ENCODE data around the gene CAMK1D.
A peak's percentile ranks its signal among the peaks of the same experiment; 100 is the strongest.

CAMK1D gene

DNA sequence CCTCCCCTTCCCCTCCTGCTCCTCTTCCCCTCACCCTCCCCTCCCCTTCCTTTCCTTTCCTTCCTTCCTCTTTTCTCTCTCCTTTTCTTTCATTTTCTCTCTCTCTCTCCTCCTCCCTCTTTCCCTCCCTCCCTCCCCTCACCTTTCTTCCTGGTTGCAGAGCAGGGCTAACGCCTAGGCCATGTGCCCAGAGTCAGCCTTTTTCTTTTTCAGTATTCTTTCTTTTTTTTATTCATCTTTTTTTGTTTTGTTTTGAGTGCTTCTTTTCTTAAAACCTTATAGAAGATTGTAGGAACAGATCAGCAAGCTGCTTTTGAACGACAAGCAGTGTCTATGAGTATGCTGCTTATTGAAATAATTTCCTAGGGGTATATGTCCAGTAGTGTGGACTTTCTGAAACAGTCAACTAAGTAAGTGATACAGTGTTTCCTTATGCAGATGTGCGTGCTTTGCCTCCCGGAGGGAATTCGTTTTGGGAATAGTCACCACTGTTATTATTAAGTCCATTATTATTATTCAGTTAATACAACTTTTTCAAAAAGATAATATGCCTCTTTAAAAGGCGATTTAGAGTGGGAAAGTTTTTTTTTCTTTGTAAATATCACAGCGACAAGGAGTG, 219.2 kb downstream of the CAMK1D start:
- Mint-ChIP-seq H3K36me3 (ENCODE audit: low read depth) (no peaks in the 10 kb centered on the region), H3K4me3 (no peak overlapping the region), H3K27me3 (no peaks in the 10 kb centered on the region), H3K27ac (peak overlapping the region; percentile 68), H3K9me3 (no peaks in the 10 kb centered on the region), H3K4me1 (ENCODE audit: low read depth) (peaks cover 17% of the 10 kb centered on the region)

GRCh38 chr10:12572281-12572680, 222.9 kb downstream of the CAMK1D start:
- Mint-ChIP-seq H3K27ac (no peak overlapping the region), H3K9me3 (peaks cover 3% of the 10 kb centered on the region), H3K36me3 (ENCODE audit: low read depth) (peaks cover 17% of the 10 kb centered on the region), H3K27me3 (no peaks in the 10 kb centered on the region), H3K4me3 (no peak overlapping the region), H3K4me1 (ENCODE audit: low read depth) (peaks cover 4% of the 10 kb centered on the region)

DNA sequence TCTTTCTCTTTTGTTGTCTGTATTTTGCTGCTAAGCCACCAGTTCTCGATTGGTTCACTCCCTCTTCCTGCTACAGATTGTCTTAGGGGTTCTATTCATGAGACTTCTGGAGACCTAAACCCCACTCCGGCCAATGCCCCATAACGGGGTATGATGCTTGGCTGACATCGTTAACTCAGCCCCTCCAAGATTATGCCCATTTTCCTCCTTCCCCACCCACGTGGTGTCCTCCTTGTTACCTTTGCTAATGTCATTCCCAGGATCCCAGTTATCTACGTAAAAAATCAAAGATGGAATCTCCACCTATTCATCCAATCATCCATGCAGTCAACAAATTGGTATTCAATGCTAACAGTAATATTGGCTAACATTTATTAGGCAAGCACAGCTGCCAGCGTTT, 228.3 kb downstream of the CAMK1D start:
- no peaks in the 10 kb centered on the region for H3K27me3 Mint-ChIP-seq
- H3K9me3 Mint-ChIP-seq, result peaks cover 3% of the 10 kb centered on the region
- H3K4me1 Mint-ChIP-seq (ENCODE audit: low read depth), result peaks cover 10% of the 10 kb centered on the region
- peaks cover 17% of the 10 kb centered on the region for H3K36me3 Mint-ChIP-seq (ENCODE audit: low read depth)
- no peak overlapping the region for H3K4me3 Mint-ChIP-seq
- H3K27ac Mint-ChIP-seq, result no peak overlapping the region

GRCh38 chr10:12579954-12580858, 230.9 kb downstream of the CAMK1D start:
- Mint-ChIP-seq H3K27me3 (no peaks in the 10 kb centered on the region), H3K36me3 (ENCODE audit: low read depth) (peaks cover 13% of the 10 kb centered on the region), H3K4me3 (no peak overlapping the region), H3K9me3 (no peaks in the 10 kb centered on the region), H3K27ac (no peak overlapping the region), H3K4me1 (ENCODE audit: low read depth) (peaks cover 10% of the 10 kb centered on the region)

- Mint-ChIP-seq H3K27me3 (no peaks in the 10 kb centered on the region), H3K4me1 (ENCODE audit: low read depth) (peaks cover 35% of the 10 kb centered on the region), H3K27ac (no peak overlapping the region), H3K4me3 (no peak overlapping the region), H3K36me3 (ENCODE audit: low read depth) (peaks cover 8% of the 10 kb centered on the region), H3K9me3 (no peaks in the 10 kb centered on the region)
Measured at GRCh38 chr10:12583891-12584595, 234.7 kb downstream of the CAMK1D start.

DNA sequence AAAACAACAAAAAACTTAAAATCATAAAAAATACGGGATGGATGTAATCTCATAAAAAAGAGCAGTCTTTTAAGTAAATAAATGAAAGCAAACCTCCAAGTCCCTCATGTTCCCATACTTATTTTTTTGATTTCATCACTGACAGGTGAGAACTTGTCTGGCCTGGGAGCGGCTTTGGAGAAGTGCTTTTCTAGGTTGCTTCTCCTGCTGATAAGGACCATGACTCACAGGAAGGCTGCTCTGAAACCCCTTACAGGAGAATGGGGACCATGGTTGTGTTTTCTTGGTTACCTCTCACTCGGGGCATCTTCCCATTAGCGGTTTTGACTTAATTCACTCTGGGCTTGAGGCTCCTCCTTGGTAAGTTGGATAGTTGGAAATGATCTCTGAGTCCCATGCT, 237.4 kb downstream of the CAMK1D start:
- no peaks in the 10 kb centered on the region for H3K9me3 Mint-ChIP-seq
- H3K36me3 Mint-ChIP-seq (ENCODE audit: low read depth), result peaks cover 8% of the 10 kb centered on the region
- peaks cover 44% of the 10 kb centered on the region for H3K4me1 Mint-ChIP-seq (ENCODE audit: low read depth)
- no peaks in the 10 kb centered on the region for H3K27me3 Mint-ChIP-seq
- no peak overlapping the region for H3K4me3 Mint-ChIP-seq
- H3K27ac Mint-ChIP-seq, result no peak overlapping the region

GRCh38 chr10:12587451-12587888, 238.1 kb downstream of the CAMK1D start:
- no peaks in the 10 kb centered on the region for H3K27me3 Mint-ChIP-seq
- no peak overlapping the region for H3K27ac Mint-ChIP-seq
- no peak overlapping the region for H3K4me3 Mint-ChIP-seq
- peaks cover 48% of the 10 kb centered on the region for H3K4me1 Mint-ChIP-seq (ENCODE audit: low read depth)
- no peaks in the 10 kb centered on the region for H3K9me3 Mint-ChIP-seq
- peaks cover 8% of the 10 kb centered on the region for H3K36me3 Mint-ChIP-seq (ENCODE audit: low read depth)

DNA sequence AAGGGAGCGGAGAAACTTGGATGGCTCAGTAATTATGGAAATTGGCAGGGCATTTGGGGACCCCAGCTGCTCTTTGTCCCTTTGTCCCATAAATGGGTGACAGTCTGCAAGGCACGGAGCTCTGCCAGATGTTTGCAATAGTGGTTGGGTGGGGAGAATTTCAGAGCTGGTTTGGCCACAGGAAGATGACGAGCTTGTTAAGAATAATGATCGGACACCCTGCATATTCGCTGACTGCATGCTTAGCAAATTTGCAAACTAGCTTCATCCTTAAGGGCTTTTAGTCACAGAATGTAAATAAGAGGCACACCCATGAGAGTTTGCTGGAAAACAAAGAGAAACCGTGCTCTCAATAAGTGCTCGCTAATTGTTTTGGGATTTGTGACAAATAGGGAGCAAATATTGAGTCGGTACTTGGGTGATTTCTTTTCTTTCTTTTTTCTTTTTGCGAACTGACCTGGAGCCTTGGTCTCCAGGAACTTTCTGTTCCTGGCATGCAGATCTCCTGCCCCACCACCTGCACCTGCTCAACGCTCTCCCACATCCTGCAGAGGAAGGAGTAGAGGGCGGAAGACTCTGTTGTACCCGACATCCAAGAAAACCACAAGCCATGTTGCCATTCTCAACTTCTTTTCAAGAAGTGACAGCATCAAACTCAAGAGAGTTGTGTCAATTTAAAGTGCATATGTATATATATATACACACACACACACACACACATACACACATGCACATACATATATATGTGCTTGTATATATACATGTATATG, 238.9 kb downstream of the CAMK1D start:
- Mint-ChIP-seq H3K4me1 (ENCODE audit: low read depth) (peaks cover 48% of the 10 kb centered on the region), H3K27ac (no peak overlapping the region), H3K27me3 (no peaks in the 10 kb centered on the region), H3K9me3 (no peaks in the 10 kb centered on the region), H3K4me3 (peak overlapping the region; percentile 66), H3K36me3 (ENCODE audit: low read depth) (peaks cover 8% of the 10 kb centered on the region)

DNA sequence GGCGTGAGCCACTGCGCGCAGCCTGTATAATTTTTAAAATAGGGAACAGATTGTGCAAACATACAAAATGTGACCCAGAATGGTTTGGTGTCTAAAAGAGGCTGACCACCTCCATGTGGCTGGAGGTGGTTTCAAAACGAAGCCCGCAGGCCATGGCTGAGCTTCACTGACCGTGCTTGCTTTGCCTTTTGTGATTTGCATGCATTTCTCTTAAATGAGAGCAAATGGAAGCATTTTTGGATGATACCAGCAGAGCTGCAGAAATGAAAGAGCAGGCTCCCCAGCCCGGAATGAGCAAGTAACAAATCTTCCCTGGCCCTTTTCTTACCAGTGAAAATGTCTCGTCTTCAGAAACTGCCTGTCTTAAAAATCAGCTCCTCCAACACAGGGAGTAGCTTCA, 239.9 kb downstream of the CAMK1D start:
- Mint-ChIP-seq H3K27me3 (no peaks in the 10 kb centered on the region), H3K36me3 (ENCODE audit: low read depth) (peaks cover 4% of the 10 kb centered on the region), H3K27ac (no peak overlapping the region), H3K4me3 (no peak overlapping the region), H3K9me3 (no peaks in the 10 kb centered on the region), H3K4me1 (ENCODE audit: low read depth) (peaks cover 57% of the 10 kb centered on the region)

DNA sequence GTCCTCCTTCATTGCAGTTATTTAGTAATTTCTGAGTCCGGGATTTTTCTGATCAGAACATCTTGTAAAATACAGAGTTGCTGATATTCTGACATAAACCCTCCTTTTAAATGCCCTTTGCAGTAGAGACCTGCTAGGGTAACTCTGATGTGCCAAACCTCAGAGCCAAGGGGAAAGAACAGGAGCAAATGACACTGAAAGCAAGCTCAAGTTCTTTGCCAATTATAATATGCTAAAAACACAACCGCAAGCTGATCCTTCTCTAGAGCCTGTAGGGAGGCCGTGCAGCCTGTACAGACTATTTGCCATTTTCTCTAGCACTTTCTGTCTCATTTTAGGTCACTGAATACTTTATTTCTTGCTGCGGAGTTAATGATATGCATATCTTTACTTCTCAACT, 240.4 kb downstream of the CAMK1D start:
- Mint-ChIP-seq H3K4me1 (ENCODE audit: low read depth) (peaks cover 62% of the 10 kb centered on the region), H3K9me3 (peaks cover 2% of the 10 kb centered on the region), H3K27ac (no peak overlapping the region), H3K4me3 (no peak overlapping the region), H3K36me3 (ENCODE audit: low read depth) (peaks cover 9% of the 10 kb centered on the region), H3K27me3 (no peaks in the 10 kb centered on the region)

DNA sequence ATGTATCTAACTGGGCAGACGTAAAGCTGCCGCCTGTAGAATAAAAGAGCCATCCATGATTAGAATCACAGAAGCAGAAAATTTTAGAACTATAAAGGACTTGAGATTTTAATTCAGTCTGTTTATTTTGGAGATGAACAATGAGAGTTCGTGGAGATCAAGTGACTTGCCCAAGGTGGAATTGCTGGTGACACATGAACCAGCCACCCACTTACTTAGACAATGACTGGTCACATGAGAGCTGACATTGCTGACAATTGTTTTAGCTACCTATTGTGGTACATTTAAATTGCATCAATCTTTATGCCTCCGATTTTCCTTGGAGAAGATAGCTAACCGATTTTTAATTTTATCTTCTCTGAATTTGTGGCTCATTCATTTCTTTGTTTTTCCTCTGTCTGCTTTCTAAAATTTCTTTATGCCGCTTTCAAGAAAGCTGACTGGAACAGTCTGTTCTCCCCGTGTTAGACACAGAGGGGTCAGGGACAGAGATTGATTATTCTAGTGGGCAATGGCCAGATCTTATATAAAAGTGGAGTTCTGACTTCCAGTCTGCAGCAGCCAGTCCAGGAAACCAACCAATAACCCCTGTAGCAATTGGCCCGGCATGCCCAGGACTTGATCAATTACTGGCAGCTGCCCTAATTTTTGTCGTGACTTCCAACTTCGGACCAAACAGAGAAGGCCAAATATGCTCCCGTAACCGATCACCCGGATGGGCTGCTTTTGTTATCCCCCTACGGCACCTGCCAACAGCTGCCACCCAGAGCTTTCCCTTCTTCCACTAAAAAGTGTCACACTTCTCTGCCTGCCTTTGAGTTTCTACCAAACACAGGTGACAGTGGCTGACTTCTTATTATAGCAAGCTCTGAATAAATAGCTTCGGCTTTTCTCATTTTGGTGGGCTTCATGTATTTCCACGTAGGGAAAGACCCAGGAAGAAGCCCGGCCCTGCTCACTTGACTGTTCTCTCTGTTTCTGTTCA, 241.6 kb downstream of the CAMK1D start:
- peaks cover 10% of the 10 kb centered on the region for H3K9me3 Mint-ChIP-seq
- H3K4me1 Mint-ChIP-seq (ENCODE audit: low read depth), result peaks cover 73% of the 10 kb centered on the region
- no peak overlapping the region for H3K27ac Mint-ChIP-seq
- peaks cover 14% of the 10 kb centered on the region for H3K36me3 Mint-ChIP-seq (ENCODE audit: low read depth)
- no peak overlapping the region for H3K4me3 Mint-ChIP-seq
- no peaks in the 10 kb centered on the region for H3K27me3 Mint-ChIP-seq

DNA sequence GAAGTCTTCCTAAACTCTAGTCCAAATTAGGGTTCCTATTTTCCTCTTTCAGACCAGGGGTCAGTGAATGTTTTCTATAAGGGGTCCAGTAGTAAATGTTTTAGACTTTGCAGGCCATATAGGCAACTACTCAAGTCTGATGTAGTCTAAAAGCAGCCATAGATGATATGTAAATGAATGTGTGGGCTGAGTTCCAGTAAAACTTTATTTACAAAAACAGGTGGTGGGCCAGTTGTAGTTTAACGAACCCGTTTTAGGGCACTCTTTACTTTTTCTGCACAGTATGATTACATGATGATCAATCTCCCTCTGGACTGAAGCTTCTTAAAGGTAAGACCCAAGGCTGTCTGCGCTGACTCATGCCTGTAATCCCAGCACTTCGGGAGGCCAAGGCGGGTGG, 243.6 kb downstream of the CAMK1D start:
- no peak overlapping the region for H3K4me3 Mint-ChIP-seq
- peaks cover 14% of the 10 kb centered on the region for H3K36me3 Mint-ChIP-seq (ENCODE audit: low read depth)
- H3K27ac Mint-ChIP-seq, result no peak overlapping the region
- H3K4me1 Mint-ChIP-seq (ENCODE audit: low read depth), result peaks cover 70% of the 10 kb centered on the region
- H3K9me3 Mint-ChIP-seq, result peaks cover 10% of the 10 kb centered on the region
- H3K27me3 Mint-ChIP-seq, result no peaks in the 10 kb centered on the region

DNA sequence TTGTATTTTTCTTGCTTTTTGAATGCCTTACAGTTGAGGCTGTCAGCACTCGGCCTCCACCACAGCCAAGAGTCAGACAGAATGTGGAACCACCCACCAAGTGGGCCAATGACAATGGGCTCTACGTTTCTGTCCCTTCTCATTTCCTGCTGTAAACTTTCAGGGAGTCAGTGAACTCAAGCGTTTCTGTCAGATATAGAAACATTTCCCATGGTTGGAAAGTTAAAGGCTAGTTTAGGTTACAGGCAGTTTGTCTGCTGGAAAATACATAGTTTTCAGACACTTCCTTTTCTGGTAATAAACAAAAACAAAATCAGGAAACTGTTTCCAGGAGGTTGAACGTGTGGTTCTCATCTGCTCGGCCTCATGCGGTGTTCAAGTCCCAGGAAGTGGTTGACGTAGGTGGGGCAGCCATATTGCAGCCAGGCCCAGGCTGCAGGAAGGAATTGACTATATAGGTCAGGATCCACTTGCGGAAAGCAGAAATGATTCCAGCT, 245.1 kb downstream of the CAMK1D start:
- Mint-ChIP-seq H3K4me3 (peak overlapping the region; percentile 46), H3K9me3 (peaks cover 10% of the 10 kb centered on the region), H3K4me1 (ENCODE audit: low read depth) (peaks cover 65% of the 10 kb centered on the region), H3K27me3 (no peaks in the 10 kb centered on the region), H3K27ac (peak overlapping the region; percentile 87), H3K36me3 (ENCODE audit: low read depth) (peaks cover 14% of the 10 kb centered on the region)

All from stimulated activated naive CD8-positive, alpha-beta T cell treated with anti-CD3 and anti-CD28 coated beads, Interleukin-15, Interleukin-2, amounts not matched to agents 100 ng/mL and 50 ng/mL, for 24 hours (primary cell).